Spleen (tissue), 7 donors: ENCODE data around the gene CACNA1C.

Experiments used
- POLR2A ChIP-seq, 3 donors: fragments of 450-650 bp; IDR thresholded peaks; one replicate each; pipeline ENCODE4 v1.5.1; 2017; ENCODE audit warnings: antibody characterized with exemption in 3 of 3, mild to moderate bottlenecking in 1 of 3
- TF ChIP-seq, protein P1 (sequence below), 11 experiments: fragments of 200-600 bp in 7 of 11; fragments of 450-650 bp in 4 of 11; sonication (generic) in 4 of 11; IDR thresholded peaks in 8 of 11; conservative IDR thresholded peaks in 3 of 11; 1 replicate in 7 of 11; 2 replicates in 4 of 11; pipeline versions ENCODE4 v1.4.0 to v1.8.0; 2016 to 2021; ENCODE audit warnings: antibody characterized with exemption in 11 of 11, inconsistent platforms in 4 of 11, mild to moderate bottlenecking in 1 of 11
- donor health status: DM: no; HTN: no; CAD: no; lungs with moderate emphysema.
- donor health status: DM: no; HTN: no; CAD: no.
- donor health status: DM: no; HTN: no; CAD: no.

DNA sequence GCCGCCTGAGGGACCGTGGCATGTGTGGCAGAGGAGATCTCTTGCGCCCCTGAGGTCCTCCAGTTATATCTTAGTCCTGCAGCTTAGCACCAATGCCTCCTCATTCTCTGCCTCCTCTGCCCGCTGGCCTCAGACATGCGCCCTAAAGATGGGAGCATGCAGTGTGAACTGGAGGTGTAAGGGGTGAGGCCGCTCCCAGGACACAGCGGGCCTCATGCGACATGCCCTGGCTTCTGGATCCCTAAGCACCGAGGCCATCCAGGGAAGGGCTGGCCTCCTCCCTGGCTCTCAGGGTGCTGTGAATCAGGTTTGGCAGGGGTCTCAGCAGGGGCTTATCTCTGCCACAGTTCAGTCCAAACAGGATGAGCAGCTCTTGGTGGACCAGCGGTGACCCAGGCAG is 86.9 kb downstream of the CACNA1C start:
- TF ChIP-seq, protein P1, sequence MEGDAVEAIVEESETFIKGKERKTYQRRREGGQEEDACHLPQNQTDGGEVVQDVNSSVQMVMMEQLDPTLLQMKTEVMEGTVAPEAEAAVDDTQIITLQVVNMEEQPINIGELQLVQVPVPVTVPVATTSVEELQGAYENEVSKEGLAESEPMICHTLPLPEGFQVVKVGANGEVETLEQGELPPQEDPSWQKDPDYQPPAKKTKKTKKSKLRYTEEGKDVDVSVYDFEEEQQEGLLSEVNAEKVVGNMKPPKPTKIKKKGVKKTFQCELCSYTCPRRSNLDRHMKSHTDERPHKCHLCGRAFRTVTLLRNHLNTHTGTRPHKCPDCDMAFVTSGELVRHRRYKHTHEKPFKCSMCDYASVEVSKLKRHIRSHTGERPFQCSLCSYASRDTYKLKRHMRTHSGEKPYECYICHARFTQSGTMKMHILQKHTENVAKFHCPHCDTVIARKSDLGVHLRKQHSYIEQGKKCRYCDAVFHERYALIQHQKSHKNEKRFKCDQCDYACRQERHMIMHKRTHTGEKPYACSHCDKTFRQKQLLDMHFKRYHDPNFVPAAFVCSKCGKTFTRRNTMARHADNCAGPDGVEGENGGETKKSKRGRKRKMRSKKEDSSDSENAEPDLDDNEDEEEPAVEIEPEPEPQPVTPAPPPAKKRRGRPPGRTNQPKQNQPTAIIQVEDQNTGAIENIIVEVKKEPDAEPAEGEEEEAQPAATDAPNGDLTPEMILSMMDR (IDR thresholded peaks at IDR 0.05 in 8 of 11, conservative IDR thresholded peaks at IDR 0.05 in 3 of 11) = no peak
- TF ChIP-seq POLR2A (IDR thresholded peaks at IDR 0.05) = no peak
